Stimulated activated CD8-positive, alpha-beta memory T cell treated with anti-CD3 and anti-CD28 coated beads, Interleukin-12 subunit alpha, Interleukin-12 subunit beta, amount 100 ng/mL, for 4 hours (primary cell): ENCODE measurements around the gene NECAB2.

Source experiments
- DNase-seq: peaks from one replicate; pipeline ENCODE4 v3.0.0-alpha.2; 2020; ENCODE audit warnings: low read depth

Gene NECAB2

DNA sequence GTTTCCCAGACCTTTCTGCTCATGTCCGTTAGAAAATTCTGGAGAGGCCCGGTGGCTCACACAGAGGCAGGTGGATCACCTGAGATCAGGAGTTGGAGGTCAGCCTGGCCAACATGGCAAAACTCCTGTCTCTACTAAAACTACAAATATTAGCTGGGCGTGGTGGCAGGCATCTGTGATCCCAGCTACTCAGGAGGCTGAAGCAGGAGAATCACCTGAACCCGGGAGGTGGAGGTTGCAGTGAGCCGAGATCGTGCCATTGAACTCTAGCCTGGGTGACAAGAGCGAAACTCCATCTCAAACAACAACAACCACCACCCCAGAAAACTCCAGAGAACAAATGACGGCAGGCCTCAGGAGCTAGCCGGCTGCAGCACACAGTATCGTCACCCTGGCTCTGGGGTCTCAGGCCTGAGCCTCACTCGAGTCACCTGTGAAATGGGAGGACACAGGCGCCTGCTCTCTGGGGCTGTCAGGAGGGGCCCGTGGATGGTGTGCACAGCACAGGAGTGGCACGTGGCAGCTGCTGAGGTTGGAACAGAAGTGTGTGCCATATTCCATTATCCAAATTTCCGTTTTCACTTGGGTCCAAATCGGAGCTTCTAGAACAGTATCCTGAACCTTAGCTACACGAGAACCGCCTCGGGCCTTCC lies 77.9 kb downstream of the NECAB2 start:
- no peak for DNase-seq

DNA sequence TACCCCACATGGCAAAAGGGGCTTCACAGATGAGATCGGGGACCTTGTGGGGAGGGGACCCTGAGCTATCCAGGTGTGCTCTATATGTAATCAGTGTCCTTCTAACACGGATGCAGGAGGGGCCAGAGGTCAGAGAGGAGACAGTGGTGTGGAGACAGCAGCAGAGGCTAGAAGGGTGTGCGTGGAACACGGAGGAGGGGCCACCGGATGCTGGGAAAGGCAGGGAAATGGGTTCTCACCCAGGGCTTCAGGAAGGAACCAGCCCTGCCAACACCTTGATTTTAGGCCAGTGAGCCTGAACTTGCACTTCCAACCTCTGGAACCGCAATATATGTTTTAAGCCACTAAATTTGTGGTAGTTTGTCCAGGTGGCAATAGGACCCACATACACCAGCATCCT lies 79.2 kb downstream of the NECAB2 start:
- DNase-seq = no peak

DNA sequence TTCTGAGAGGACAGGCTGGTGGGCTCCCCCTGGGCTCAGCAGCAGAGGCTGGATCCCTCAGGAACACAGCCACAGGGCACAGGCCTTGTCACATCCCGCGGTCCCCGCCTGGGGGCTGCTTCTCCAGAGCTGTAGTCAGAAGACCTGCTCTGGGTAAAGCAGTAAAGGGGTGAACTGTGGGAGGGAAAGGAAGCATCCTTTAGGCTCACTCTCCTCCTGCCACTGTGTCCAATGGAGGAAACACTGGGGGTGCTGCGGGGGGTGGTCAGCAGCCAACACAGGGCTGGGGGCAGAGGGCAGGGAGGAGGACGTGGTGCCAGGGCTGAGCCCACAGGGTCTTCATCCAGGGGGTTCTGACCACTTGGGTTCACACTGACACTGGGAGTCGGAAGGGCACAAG lies 79.6 kb downstream of the NECAB2 start:
- no peak for DNase-seq

DNA sequence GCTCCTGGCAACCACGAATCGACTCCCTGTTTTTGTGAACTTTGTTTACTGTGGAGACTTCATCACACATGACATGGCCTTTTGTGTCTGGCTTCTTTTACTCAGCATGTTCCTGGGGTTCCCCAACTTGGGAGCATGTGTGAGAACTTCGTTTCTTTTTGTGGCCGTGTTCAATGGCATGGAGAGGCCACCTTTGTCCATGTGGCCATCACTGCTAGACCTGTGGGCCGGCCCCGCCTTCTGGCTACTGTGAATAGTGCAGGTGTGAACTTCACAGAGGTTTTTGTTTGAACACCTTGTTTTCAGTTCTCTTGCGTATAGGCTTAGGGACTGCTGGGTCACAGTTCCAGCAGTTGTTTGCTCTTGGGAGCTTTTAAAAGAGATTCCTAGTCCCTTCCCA lies 80.2 kb downstream of the NECAB2 start:
- no peak for DNase-seq

DNA sequence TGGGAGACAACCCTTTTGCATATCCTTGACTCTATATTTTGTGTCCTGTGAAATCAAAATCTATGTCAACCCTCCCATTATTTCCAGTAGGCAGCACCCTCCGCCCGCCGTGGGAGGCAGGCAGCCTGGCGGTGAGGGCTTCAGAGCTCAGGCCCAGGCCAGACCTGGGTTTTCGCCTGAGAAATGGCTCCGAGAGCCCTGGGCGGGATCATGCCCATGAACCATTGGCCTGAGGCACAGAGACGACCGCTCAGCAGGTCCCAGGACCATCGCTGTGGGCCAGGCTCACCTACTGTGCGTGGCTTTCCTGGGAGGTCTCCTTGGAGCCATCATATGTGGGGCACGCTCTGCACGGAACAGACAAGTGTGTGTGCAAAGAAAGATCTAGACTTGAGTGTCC lies 80.8 kb downstream of the NECAB2 start:
- DNase-seq = no peak

DNA sequence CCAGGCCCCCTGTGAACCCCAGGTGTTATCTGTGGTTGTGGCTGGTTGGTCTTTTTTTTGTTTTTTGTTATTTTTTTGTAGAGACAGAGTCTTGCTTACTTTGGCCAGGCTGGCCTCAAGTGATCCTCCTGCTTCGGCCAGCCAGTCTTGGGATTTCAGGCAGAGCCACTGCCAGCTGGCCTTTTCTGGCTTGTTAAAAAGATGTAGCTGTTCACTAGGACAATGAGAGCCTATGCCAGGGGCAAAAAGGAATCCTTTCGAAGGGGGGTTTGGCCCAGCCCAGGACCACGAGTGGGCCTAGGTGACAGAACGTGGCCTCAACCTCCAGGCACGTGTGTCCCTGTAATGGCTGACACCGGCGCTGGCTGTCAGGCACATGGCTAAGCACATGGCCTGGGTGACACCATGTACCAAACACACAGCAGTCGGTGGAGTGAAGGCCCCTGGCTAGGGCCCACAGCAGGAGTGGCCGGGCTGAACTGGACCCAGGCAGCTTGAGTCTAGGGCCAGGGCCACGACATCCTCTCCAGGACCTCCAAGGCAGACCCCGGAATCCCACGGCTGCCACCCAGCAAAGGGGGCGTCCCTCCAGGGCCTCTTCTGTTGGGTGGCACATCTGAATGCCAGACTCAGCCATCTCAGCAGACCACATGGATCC lies 81.5 kb downstream of the NECAB2 start:
- no peak for DNase-seq

DNA sequence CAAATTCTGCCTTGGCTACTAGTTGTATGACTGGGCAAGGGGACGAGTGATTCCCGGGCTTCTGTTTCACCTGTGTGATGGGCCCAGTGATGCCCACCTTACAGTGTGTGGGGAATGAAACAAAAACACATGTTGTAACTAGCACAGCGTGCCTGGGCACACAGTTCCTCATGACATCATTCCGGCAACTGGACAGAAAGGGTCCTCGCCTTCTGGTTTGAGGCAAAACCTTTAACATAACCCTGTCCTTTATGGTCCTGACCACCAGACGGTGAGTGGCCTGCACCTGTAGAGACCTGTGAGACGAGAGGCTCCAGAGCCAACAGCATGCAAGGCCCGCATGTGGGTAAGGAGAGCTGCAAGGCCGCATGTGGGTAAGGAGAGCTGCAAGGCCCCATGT lies 82.3 kb downstream of the NECAB2 start:
- no peak for DNase-seq

DNA sequence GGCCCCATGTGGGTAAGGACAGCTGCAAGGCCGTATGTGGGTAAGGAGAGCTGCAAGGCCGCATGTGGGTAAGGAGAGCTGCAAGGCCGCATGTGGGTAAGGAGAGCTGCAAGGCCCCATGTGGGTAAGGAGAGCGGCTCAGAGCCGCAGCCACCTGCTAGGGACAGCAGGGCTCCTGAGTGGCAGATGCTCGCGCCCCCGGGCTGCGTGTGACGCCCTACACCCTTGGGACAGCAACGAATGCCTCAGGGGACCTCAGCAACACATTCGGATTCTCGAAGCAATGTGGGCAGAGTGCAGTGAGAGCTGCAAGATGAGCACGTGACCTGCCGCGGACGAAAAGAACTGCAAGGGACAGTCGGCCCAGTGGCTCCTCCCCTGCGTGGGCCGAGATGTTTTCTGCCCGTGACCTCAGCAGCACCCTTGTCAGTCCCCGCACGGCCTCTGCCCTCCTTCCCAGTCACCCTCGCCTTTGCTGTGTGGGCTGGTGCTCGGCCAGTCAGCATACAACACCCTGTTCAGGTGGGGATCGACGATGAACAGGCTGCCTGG lies 84.1 kb downstream of the NECAB2 start:
- DNase-seq = no peak
